Tibial nerve (tissue), 4 donors: ENCODE results near the gene B3GAT1.

ENCODE experiments used
- CTCF ChIP-seq, 5 experiments: fragments of 200-600 bp in 3 of 5; fragments of 450-650 bp in 2 of 5; sonication (generic) in 3 of 5; IDR thresholded peaks; one replicate each; pipeline ENCODE4 v1.5.1; 2016 to 2019; ENCODE audit warnings: antibody characterized with exemption in 5 of 5, mild to moderate bottlenecking in 3 of 5, moderate library complexity in 2 of 5
- EP300 ChIP-seq, 2 donors: sonication (generic); formaldehyde crosslinking; IDR thresholded peaks; one replicate each; pipeline ENCODE4 v1.6.1; 2017; ENCODE audit warnings: antibody characterized with exemption in 2 of 2, mild to moderate bottlenecking in 1 of 2
- POLR2A ChIP-seq, 2 donors: fragments of 450-650 bp; IDR thresholded peaks; one replicate each; pipeline ENCODE4 v1.6.1; 2017; ENCODE audit warnings: antibody characterized with exemption in 2 of 2, mild to moderate bottlenecking in 2 of 2, moderate library complexity in 2 of 2

- TF ChIP-seq CTCF (IDR thresholded peaks at IDR 0.05) = no peak
- TF ChIP-seq POLR2A (IDR thresholded peaks at IDR 0.05) = no peak
- TF ChIP-seq EP300 (IDR thresholded peaks at IDR 0.05) = no peak
These were observed 5.5 kb downstream of the B3GAT1 start for GRCh38 chr11:134406264-134407185.
